ENCODE results near the gene PVALEF.

PVALEF gene

GRCh38 chr17:81128774-81129173 lies 36.5 kb upstream of the PVALEF start:
- DNase-seq (ENCODE audit: low read depth in 1 of 2, low spot score in 1 of 2): no peak

GRCh38 chr17:81129289-81129688 lies 36.0 kb upstream of the PVALEF start:
- no peak for DNase-seq (ENCODE audit: low read depth in 1 of 2, low spot score in 1 of 2)

DNA sequence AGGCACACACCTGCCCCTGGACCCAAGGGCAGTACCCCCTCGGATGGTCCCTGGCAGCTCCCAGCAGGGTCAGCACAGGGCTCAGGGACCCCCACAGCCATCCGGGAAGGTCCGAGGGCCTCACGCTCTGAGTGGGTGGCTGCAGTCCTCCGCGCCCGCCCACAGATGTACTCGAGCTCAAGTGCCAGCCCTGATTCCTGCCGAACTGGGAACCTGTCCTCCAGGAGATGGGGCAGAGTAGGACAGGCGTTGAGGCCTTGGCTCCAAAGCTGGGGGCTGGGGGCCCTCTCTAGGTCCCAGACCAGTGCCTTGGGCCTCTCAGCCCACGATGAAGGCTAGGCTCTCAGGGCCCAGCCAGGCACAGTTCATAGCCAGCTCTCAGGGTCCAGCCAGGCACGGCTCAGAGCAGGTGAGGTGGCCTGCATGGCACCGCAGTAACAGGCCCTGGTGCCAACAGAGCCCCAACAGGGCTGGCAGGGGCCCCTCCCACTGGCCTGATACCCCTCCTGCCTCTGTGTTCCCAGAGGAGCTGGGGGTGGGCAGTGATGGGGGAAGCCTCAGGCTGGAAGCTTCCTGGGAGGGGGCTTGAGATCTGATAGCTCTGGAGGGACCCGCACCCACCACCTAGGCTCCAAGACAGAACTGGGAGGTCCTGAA lies 35.5 kb upstream of the PVALEF start:
- DNase-seq (ENCODE audit: low read depth in 1 of 2, low spot score in 1 of 2): no peak

GRCh38 chr17:81130385-81131361 lies 34.6 kb upstream of the PVALEF start:
- no peak for DNase-seq (ENCODE audit: low read depth in 1 of 2, low spot score in 1 of 2)

- no peak for DNase-seq (ENCODE audit: low read depth in 1 of 2, low spot score in 1 of 2)
Measured at GRCh38 chr17:81131486-81132196, 33.7 kb upstream of the PVALEF start.

GRCh38 chr17:81132197-81132540 lies 33.1 kb upstream of the PVALEF start:
- DNase-seq (ENCODE audit: low read depth in 1 of 2, low spot score in 1 of 2): no peak

- no peak for DNase-seq (ENCODE audit: low read depth in 1 of 2, low spot score in 1 of 2)
Measured at GRCh38 chr17:81132770-81133723, 32.3 kb upstream of the PVALEF start.

GRCh38 chr17:81134064-81134781 lies 31.1 kb upstream of the PVALEF start:
- DNase-seq (ENCODE audit: low read depth in 1 of 2, low spot score in 1 of 2): no peak

- no peak for DNase-seq (ENCODE audit: low read depth in 1 of 2, low spot score in 1 of 2)
Measured at GRCh38 chr17:81135505-81136278, 29.6 kb upstream of the PVALEF start.

DNA sequence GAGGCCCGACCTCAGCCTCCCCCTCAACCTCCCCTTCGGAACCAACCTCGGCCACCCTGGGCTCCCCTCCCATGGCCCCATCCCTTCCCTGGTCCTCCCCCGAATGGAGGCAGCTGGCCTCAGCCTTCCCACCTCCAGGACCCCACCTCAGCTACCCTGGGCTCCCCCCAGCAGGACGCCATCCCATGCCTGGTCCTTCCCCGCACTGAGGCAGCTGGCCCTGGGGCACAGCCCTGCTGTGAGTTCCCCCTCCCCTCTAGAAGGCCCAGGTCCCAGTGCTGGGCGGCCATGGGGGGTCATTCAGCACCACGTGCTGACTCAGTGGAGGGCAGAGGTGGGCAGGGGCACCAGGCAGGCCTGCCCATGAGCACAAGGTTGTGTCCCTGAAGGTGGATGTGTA lies 28.9 kb upstream of the PVALEF start:
- DNase-seq (ENCODE audit: low read depth in 1 of 2, low spot score in 1 of 2): no peak

GRCh38 chr17:81137248-81137647 lies 28.1 kb upstream of the PVALEF start:
- DNase-seq (ENCODE audit: low read depth in 1 of 2, low spot score in 1 of 2): no peak

DNA sequence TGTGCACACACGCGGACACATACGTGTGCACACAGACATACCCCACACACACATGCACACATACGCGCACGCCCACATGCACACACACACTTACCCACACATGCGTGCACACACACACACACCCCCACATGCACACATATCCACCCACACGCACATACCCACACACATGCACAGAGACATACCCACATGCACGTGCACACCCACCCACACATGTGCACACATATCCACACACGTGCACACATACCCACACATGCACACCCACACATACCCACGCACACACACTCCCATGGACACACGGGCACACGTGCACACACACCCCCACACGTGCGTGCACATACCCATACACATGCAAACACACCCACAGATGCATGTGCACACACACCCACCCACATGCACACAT lies 27.2 kb upstream of the PVALEF start:
- no peak for DNase-seq (ENCODE audit: low read depth in 1 of 2, low spot score in 1 of 2)

DNA sequence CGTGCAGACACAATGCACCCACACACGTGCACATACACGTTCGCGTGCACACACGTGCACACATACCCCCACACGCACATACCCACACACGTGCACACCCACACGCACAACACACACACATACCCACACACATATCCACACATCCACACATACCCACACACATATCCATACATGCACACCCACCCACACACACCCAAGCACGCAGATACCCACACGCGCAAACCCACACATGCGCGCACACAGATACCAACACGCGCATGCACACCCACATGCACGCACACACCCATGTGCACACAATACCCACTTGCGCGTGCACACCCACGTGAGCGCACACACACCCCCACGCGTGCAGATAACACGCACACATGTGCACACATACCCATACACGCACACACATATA lies 26.8 kb upstream of the PVALEF start:
- DNase-seq (ENCODE audit: low read depth in 1 of 2, low spot score in 1 of 2): no peak

GRCh38 chr17:81139428-81139827 lies 25.9 kb upstream of the PVALEF start:
- no peak for DNase-seq (ENCODE audit: low read depth in 1 of 2, low spot score in 1 of 2)

- DNase-seq (ENCODE audit: low read depth in 1 of 2, low spot score in 1 of 2): no peak
Measured at GRCh38 chr17:81140018-81140417, 25.3 kb upstream of the PVALEF start.

GRCh38 chr17:81140695-81141094 lies 24.6 kb upstream of the PVALEF start:
- DNase-seq (ENCODE audit: low read depth in 1 of 2, low spot score in 1 of 2): no peak

DNA sequence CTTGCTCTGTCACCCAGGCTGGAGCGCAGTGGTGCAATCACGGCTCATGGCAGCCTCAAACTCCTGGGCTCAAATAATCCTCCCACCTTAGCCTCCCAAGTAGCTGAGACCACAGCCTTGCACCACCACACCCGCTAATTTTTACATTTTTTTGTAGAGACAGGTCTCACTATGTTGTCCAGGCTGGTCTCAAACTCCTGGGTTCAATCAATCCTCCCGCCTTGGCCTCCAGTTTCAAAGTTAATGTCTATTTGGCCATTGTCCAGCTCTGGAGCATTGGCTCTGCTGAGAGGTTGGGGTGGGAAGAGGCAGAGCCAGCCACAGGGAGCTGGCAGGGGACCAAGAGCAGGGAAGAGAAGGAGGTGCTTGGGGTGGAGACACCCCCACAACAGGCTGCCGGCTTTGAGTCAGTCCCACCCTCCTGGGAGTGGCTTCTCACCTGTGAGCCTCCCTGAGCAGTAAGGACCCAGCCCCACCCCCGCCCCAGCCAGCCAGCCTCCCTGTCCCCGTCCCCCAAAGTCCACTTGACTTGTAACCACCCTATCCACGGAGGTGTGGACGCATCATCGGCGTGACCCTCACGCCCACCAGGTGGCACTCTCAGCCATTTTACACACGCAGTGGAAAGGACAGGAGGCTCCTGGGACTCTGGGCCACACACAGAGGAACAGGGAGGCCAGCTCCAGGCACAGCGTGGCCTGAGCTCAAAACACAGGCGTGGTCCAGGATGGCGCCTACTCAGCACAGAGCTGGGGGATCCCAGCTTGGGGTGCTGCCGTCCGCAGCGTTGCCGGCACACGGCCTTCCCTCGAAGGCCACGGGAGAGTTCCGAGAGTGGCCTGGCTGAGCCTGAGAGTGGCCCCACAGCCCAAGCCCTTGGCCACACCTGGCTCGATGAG lies 22.8 kb upstream of the PVALEF start:
- peak; percentile 30 to 36 for DNase-seq (ENCODE audit: low read depth in 1 of 2, low spot score in 1 of 2)

DNA sequence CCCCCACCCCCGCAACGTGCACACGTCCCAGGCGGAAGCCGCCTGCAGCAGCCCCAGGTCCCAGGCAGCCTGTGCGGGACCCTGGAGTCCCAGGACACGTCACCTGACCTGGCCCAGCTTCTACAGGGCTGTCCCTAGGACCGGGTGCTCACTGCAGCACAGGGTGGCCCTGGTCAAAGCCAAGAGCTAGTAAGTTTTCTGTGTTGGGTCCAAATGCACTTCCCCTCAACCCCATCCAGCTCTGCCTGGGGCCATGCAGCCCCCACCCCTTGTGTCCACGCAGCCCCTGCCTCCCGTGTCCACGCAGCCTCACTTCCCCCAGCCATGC lies 22.1 kb upstream of the PVALEF start:
- DNase-seq (ENCODE audit: low read depth in 1 of 2, low spot score in 1 of 2): no peak

Measured in activated T-helper 1 cell treated with anti-CD3 and anti-CD28 coated beads, Interleukin-2, amount 50 U/mL, for 16 hours (primary cell).